GM12878 (cell line): ENCODE data around the gene EXOC4. TPM values are rescaled to one million over a fixed set of nuclear protein-coding genes. Genes with fewer than 3 reads are reported as not detected.
"Not testable (repeated sequence)": the region's sequence is repeated elsewhere in the genome, so short reads cannot be mapped to it uniquely, and the experiment has no call there.

Source experiments
- ATAC-seq: fragments of 200-7000 bp; cut with Tn5 transposase; 3 replicates; pipeline ENCODE4 v1.9.1; 2020; ENCODE audit warnings: mild to moderate bottlenecking, moderate library complexity
- BruUV-seq: library from RNA; stranded (reverse); fragments of 400-500 nt; replicated peaks from 2 replicates; lab custom pipeline; 2021; lab: Mats Ljungman, UMichigan
- CTCF ChIA-PET: fragments of 300-600 bp; sonication (Branson Sonifier 250); formaldehyde crosslinking; extraction: SDS; loops from one replicate; lab custom pipeline; 2021; ENCODE audit warnings: inconsistent platforms; lab: Yijun Ruan, JAX
- POLR2A ChIA-PET: fragments of 350-600 bp; formaldehyde crosslinking; extraction: SDS; loops from one replicate; lab custom pipeline; 2021; ENCODE audit warnings: inconsistent platforms; lab: Charles Lee
- RAD21 ChIA-PET: fragments of 300-600 bp; sonication (Branson Sonifier 250); formaldehyde crosslinking; loops from one replicate; lab custom pipeline; 2023; ENCODE audit warnings: antibody characterized with exemption; ENCODE audit not compliant: unreplicated experiment; lab: Charles Lee
- SMC1A ChIA-PET: fragments of 300-600 bp; sonication (Branson Sonifier 250); formaldehyde crosslinking; loops from one replicate; lab custom pipeline; 2023; ENCODE audit not compliant: unreplicated experiment, uncharacterized antibody; lab: Charles Lee
- DNase-seq: peaks from one replicate; pipeline ENCODE4 v3.0.0-alpha.2; 2011; ENCODE audit warnings: low read depth, low spot score
- FAIRE-seq: peaks from 3 replicates; lab custom pipeline; 2011; peaks lifted over from hg19 to GRCh38; lab: Jason Lieb, UNC
- H2AFZ ChIP-seq: 2 replicates; pipeline ENCODE4 v1.6.0; 2011; ENCODE audit warnings: low read depth, low read length, control low read depth; ENCODE audit not compliant: control insufficient read depth
- H3K27ac ChIP-seq: 2 replicates; pipeline ENCODE4 v1.5.1; 2011; ENCODE audit warnings: control low read depth; ENCODE audit not compliant: control insufficient read depth, insufficient read depth
- H3K27me3 ChIP-seq, 2 experiments: replicated peaks in 1 of 2; 2 replicates each; pipeline versions ENCODE4 v1.6.0 to v1.6.1; 2011; ENCODE audit warnings: low read length in 1 of 2; ENCODE audit not compliant: control insufficient read depth in 2 of 2, insufficient read depth in 2 of 2
- H3K36me3 ChIP-seq, 2 experiments: 2 replicates each; pipeline ENCODE4 v1.5.1; 2011; ENCODE audit warnings: low read length in 1 of 2; ENCODE audit not compliant: control insufficient read depth in 2 of 2, insufficient read depth in 2 of 2
- H3K4me1 ChIP-seq: 2 replicates; pipeline ENCODE4 v1.6.1; 2011; ENCODE audit warnings: mild to moderate bottlenecking, low read length, moderate library complexity, mixed read lengths; ENCODE audit not compliant: control insufficient read depth, insufficient read depth
- H3K4me2 ChIP-seq: 2 replicates; pipeline ENCODE4 v1.6.0; 2011; ENCODE audit warnings: control low read depth; ENCODE audit not compliant: control insufficient read depth, insufficient read depth
- H3K4me3 ChIP-seq: fragments of 200-600 bp; sonication (generic); 2 replicates; pipeline ENCODE4 v1.5.1; 2016
- H3K79me2 ChIP-seq: 2 replicates; pipeline ENCODE4 v1.6.0; 2011; ENCODE audit warnings: low read length; ENCODE audit not compliant: control insufficient read depth, insufficient read depth
- H3K9ac ChIP-seq: 2 replicates; pipeline ENCODE4 v1.8.0; 2011; ENCODE audit warnings: low read length, control low read depth, mixed read lengths; ENCODE audit not compliant: control insufficient read depth, insufficient read depth
- H3K9me3 ChIP-seq: replicated peaks from 3 replicates; pipeline ENCODE4 v1.5.1; 2011; ENCODE audit warnings: mild to moderate bottlenecking, low read length; ENCODE audit not compliant: control insufficient read depth, insufficient read depth
- H4K20me1 ChIP-seq: 2 replicates; pipeline ENCODE4 v1.6.0; 2011; ENCODE audit not compliant: control insufficient read depth, insufficient read depth
- BHLHE40 ChIP-seq, 2 experiments: fragments of 450-650 bp in 1 of 2; IDR thresholded peaks; 2 replicates each; pipeline ENCODE4 v1.6.1; 2011 to 2017; ENCODE audit warnings: low read depth in 2 of 2, borderline replicate concordance in 1 of 2, improper control_type of control experiment in 1 of 2, low read length in 1 of 2, mild to moderate bottlenecking in 1 of 2
- CEBPB ChIP-seq, 2 experiments: fragments of 150-350 bp in 1 of 2; IDR thresholded peaks; 2 replicates each; pipeline ENCODE4 v1.6.1; 2012 to 2014; ENCODE audit warnings: low read depth in 2 of 2, low read length in 2 of 2, borderline replicate concordance in 1 of 2, inconsistent platforms in 1 of 2
- EP300 ChIP-seq, 2 experiments: fragments of 150-350 bp in 1 of 2; IDR thresholded peaks; 2 replicates each; pipeline ENCODE4 v1.6.1; 2011 to 2012; ENCODE audit warnings: low read depth in 2 of 2, low read length in 2 of 2, borderline replicate concordance in 1 of 2, improper control_type of control experiment in 1 of 2, inconsistent platforms in 1 of 2; ENCODE audit not compliant: control insufficient read depth in 1 of 2
- NFIC ChIP-seq: IDR thresholded peaks from 2 replicates; pipeline ENCODE4 v1.6.1; 2012; ENCODE audit warnings: low read depth, mild to moderate bottlenecking, inconsistent platforms, low read length, moderate library complexity
- SREBF1 ChIP-seq: IDR thresholded peaks from 2 replicates; pipeline ENCODE4 v1.6.1; 2012; ENCODE audit warnings: mild to moderate bottlenecking, low read length
- TCF7 ChIP-seq: IDR thresholded peaks from 2 replicates; pipeline ENCODE4 v1.6.1; 2014; ENCODE audit warnings: antibody characterized with exemption, borderline replicate concordance
- ZBTB40 ChIP-seq: fragments of 450-650 bp; IDR thresholded peaks from 2 replicates; pipeline ENCODE4 v1.6.1; 2016; ENCODE audit warnings: mild to moderate bottlenecking, moderate library complexity, borderline replicate concordance
- ZNF384 ChIP-seq: IDR thresholded peaks from 2 replicates; pipeline ENCODE4 v1.6.1; 2012; ENCODE audit warnings: low read depth, mild to moderate bottlenecking, low read length, improper control_type of control experiment, borderline replicate concordance
- WGBS: methylation state at CpG from one replicate; pipeline ENCODE4 v1.1.6; 2016; ENCODE audit warnings: low lambda C conversion rate; ENCODE audit not compliant: insufficient replicate concordance, insufficient coverage; ENCODE audit errors: missing lambda C conversion rate; 5-methylcytosine and 5-hydroxymethylcytosine counted together
- in situ Hi-C: fragments of 300-500 bp; cut with MboI; formaldehyde crosslinking; loops from 9 replicates; pipeline ENCODE4 v1.14.3; 2018; ENCODE audit warnings: mixed read lengths
- intact Hi-C: fragments of 100-400 bp; cut with micrococcal nuclease; formaldehyde crosslinking; loops from one replicate; pipeline ENCODE4 v1.14.2; 2022; ENCODE audit not compliant: unreplicated experiment
- polyA plus RNA-seq, 11 experiments: library from polyadenylated mRNA; depleted of rRNA in 4 of 11; unstranded in 6 of 11; stranded (reverse) in 5 of 11; fragments of >200 nt; fragmentation: Nextera tagmentation in 4 of 11; fragmentation: Illumina TruSeq in 1 of 11; extraction: Ambion mirVana in 4 of 11; extraction: Trizol in 1 of 11; gene quantifications; 1 replicate in 1 of 11; 2 replicates in 10 of 11; pipeline versions ENCODE4 v1.2.1 to v1.2.3, GENCODE V29; 2011 to 2016; ENCODE audit warnings: inconsistent platforms in 2 of 11, missing spikeins in 2 of 11, low read depth in 1 of 11
- total RNA-seq, 4 experiments: library from RNA; depleted of rRNA in 3 of 4; stranded (reverse); fragments of >200 nt in 3 of 4; fragmentation: Illumina TruSeq in 1 of 4; extraction: Trizol in 1 of 4; gene quantifications; 2 replicates each; pipeline versions ENCODE4 v1.2.1 to v1.2.3, GENCODE V29; 2013 to 2021
- TF ChIP-seq, protein P1 (sequence below): IDR thresholded peaks from 2 replicates; pipeline ENCODE4 v1.6.1; 2012; ENCODE audit warnings: low read depth, low read length, improper control_type of control experiment

EXOC4 gene
- total and polyA plus RNA-seq, 10 of the 15 experiments (the other 5 are each of a cell fraction or from before 2014, with no cell fraction given) = 13.2 to 44.5 (median 29.6) TPM

- TF ChIP-seq ZBTB40 = no peak
- TF ChIP-seq, all 136 proteins: peak for 0
Observed at GRCh38 chr7:133888061-133888930, 635.4 kb downstream of the EXOC4 start (continued).

- no peak overlapping the region for H3K9ac ChIP-seq
- no peak for TF ChIP-seq BHLHE40 (IDR thresholded peaks at IDR 0.05; ENCODE audit: borderline replicate concordance in 1 of 2, low read depth in 2 of 2, low read length in 1 of 2)
- TF ChIP-seq ZNF384 = no peak
- no peak for TF ChIP-seq SREBF1
- TF ChIP-seq, protein P1, sequence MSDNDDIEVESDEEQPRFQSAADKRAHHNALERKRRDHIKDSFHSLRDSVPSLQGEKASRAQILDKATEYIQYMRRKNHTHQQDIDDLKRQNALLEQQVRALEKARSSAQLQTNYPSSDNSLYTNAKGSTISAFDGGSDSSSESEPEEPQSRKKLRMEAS = no peak
- no peak for TF ChIP-seq EP300 (IDR thresholded peaks at IDR 0.05; ENCODE audit: borderline replicate concordance in 1 of 2, control insufficient read depth in 1 of 2, low read depth in 2 of 2, low read length in 2 of 2)
- TF ChIP-seq TCF7 = no peak
- TF ChIP-seq NFIC = no peak
- TF ChIP-seq CEBPB (IDR thresholded peaks at IDR 0.05; ENCODE audit: borderline replicate concordance in 1 of 2, low read depth in 2 of 2, low read length in 2 of 2) = no peak
- TF ChIP-seq, all 136 proteins: peak for 0
- Histone ChIP-seq H3K4me3 (no peak overlapping the region), H4K20me1 (no peaks in the 10 kb centered on the region), H3K9me3 (no peaks in the 10 kb centered on the region), H2AFZ (no peak overlapping the region), H3K27me3 (no peaks in the 10 kb centered on the region), H3K36me3 (no peaks in the 10 kb centered on the region), H3K79me2 (no peaks in the 10 kb centered on the region), H3K4me1 (no peaks in the 10 kb centered on the region), H3K27ac (no peak overlapping the region), H3K4me2 (no peak overlapping the region)
- no peak for FAIRE-seq
- ChIA-PET RAD21 (no interaction called here), CTCF (no interaction called here), SMC1A (no interaction called here), POLR2A (no interaction called here)
- BruUV-seq = no TSS peak
- no peak for ATAC-seq
- in situ Hi-C loops (no loop called here), intact Hi-C loops (no loop called here)
- no peak for DNase-seq
- WGBS = 86% methylated on average over 4 of the region's 4 CpGs
Observed at GRCh38 chr7:133904776-133905175, 651.9 kb downstream of the EXOC4 start.

DNA sequence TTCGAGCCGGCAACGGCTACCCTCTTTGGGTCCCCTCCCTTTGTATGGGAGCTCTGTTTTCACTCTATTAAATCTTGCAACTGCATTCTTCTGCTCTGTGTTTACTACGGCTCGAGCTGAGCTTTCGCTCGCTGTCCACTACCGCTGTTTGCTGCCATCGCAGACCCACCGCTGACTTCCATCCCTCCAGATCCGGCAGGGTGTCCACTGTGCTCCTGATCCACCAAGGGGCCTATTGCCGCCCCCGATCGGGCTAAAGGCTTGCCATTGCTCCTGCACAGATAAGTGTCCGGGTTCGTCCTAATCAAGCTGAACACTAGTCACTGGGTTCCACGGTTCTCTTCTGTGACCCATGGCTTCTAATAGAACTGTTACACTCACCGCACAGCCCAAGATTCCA is 653.7 kb downstream of the EXOC4 start:
- ChIA-PET SMC1A (interaction anchor here (0.6 to 0.8 kb wide), 2 partner anchors 11 to 363 kb away, joined by 3 to 4 read pairs; no protein-coding TSS in a partner anchor), CTCF (interaction anchor here (1.1 kb wide), 1 partner anchor 23 kb away, joined by 3 read pairs; no protein-coding TSS in a partner anchor), RAD21 (interaction anchor here (0.6 kb wide), 1 partner anchor 104 kb away, joined by 4 read pairs; no protein-coding TSS in a partner anchor)
- BruUV-seq, H3K4me2 ChIP-seq, intact Hi-C loops, FAIRE-seq, H2AFZ ChIP-seq, H4K20me1 ChIP-seq, H3K9me3 ChIP-seq, H3K4me1 ChIP-seq, H3K79me2 ChIP-seq, H3K9ac ChIP-seq, in situ Hi-C loops, H3K27ac ChIP-seq, H3K4me3 ChIP-seq, ATAC-seq, DNase-seq, POLR2A ChIA-PET, H3K36me3 ChIP-seq, H3K27me3 ChIP-seq: not testable (repeated sequence)
- WGBS = 96% methylated on average over 15 of the region's 18 CpGs
